ENCODE measurements around the gene ENOSF1. TPM values are rescaled to one million over a fixed set of nuclear protein-coding genes. Genes with fewer than 3 reads are reported as not detected.

Gene ENOSF1
- total RNA-seq, 2 experiments from 2014 or later, result 37.8 to 40.1 TPM

- H3K27ac Mint-ChIP-seq, result no peak overlapping the region
- ChIA-PET POLR2A (no interaction called here), CTCF (no interaction called here)
- peaks cover 79% of the 10 kb centered on the region for H3K36me3 Mint-ChIP-seq (ENCODE audit: low read depth)
- H3K9me3 Mint-ChIP-seq, result no peaks in the 10 kb centered on the region
- H3K27ac ChIP-seq (ENCODE audit: low read depth in 1 of 2, low read length in 2 of 2), result no peak overlapping the region
- TF ChIP-seq, protein P1, sequence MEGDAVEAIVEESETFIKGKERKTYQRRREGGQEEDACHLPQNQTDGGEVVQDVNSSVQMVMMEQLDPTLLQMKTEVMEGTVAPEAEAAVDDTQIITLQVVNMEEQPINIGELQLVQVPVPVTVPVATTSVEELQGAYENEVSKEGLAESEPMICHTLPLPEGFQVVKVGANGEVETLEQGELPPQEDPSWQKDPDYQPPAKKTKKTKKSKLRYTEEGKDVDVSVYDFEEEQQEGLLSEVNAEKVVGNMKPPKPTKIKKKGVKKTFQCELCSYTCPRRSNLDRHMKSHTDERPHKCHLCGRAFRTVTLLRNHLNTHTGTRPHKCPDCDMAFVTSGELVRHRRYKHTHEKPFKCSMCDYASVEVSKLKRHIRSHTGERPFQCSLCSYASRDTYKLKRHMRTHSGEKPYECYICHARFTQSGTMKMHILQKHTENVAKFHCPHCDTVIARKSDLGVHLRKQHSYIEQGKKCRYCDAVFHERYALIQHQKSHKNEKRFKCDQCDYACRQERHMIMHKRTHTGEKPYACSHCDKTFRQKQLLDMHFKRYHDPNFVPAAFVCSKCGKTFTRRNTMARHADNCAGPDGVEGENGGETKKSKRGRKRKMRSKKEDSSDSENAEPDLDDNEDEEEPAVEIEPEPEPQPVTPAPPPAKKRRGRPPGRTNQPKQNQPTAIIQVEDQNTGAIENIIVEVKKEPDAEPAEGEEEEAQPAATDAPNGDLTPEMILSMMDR (IDR thresholded peaks at IDR 0.05), result no peak
- H3K4me1 ChIP-seq (ENCODE audit: insufficient read depth, low read length), result peaks cover 10% of the 10 kb centered on the region
- H3K4me3 Mint-ChIP-seq, result no peak overlapping the region
- DNase-seq, result no peak
- no peaks in the 10 kb centered on the region for H3K9me3 ChIP-seq (ENCODE audit: control insufficient read depth in 1 of 2, insufficient read depth in 1 of 2, low read length in 2 of 2)
- peaks cover 8% of the 10 kb centered on the region for H3K4me1 Mint-ChIP-seq (ENCODE audit: low read depth)
- no peak overlapping the region for H3K4me3 ChIP-seq (ENCODE audit: low read length)
- peaks cover 60% of the 10 kb centered on the region for H3K36me3 ChIP-seq (ENCODE audit: insufficient read depth, low read length)
- intact Hi-C loops (cut with DNase I, micrococcal nuclease), result no loop called here
- ATAC-seq (ENCODE audit: poor library complexity), result no peak
- H3K27me3 ChIP-seq (ENCODE audit: control insufficient read depth in 1 of 2, insufficient read depth in 2 of 2, low read length in 2 of 2), result no peaks in the 10 kb centered on the region
- no peaks in the 10 kb centered on the region for H3K27me3 Mint-ChIP-seq
These were observed 35.3 kb downstream of the ENOSF1 start for GRCh38 chr18:677145-677544.

- peaks cover 6% of the 10 kb centered on the region for H3K4me1 ChIP-seq (ENCODE audit: insufficient read depth, low read length)
- CTCF ChIA-PET, result no interaction called here
- Mint-ChIP-seq H3K27me3 (no peaks in the 10 kb centered on the region), H3K27ac (no peak overlapping the region), H3K9me3 (no peaks in the 10 kb centered on the region), H3K4me3 (no peak overlapping the region), H3K36me3 (ENCODE audit: low read depth) (peaks cover 78% of the 10 kb centered on the region), H3K4me1 (ENCODE audit: low read depth) (peaks cover 4% of the 10 kb centered on the region)
- ATAC-seq (ENCODE audit: poor library complexity), result no peak
- intact Hi-C loops (cut with DNase I, micrococcal nuclease), result no loop called here
- no peak for DNase-seq
- H3K9me3 ChIP-seq (ENCODE audit: control insufficient read depth in 1 of 2, insufficient read depth in 1 of 2, low read length in 2 of 2), result no peaks in the 10 kb centered on the region
- H3K27me3 ChIP-seq (ENCODE audit: control insufficient read depth in 1 of 2, insufficient read depth in 2 of 2, low read length in 2 of 2), result no peaks in the 10 kb centered on the region
- POLR2A ChIA-PET, result no interaction called here
- H3K36me3 ChIP-seq (ENCODE audit: insufficient read depth, low read length), result peaks cover 61% of the 10 kb centered on the region
- no peak overlapping the region for H3K27ac ChIP-seq (ENCODE audit: low read depth in 1 of 2, low read length in 2 of 2)
- TF ChIP-seq, protein P1 (IDR thresholded peaks at IDR 0.05), result no peak
- no peak overlapping the region for H3K4me3 ChIP-seq (ENCODE audit: low read length)
These were observed 35.7 kb downstream of the ENOSF1 start for GRCh38 chr18:676736-677135.

GRCh38 chr18:676069-676468 lies 36.4 kb downstream of the ENOSF1 start:
- no peaks in the 10 kb centered on the region for H3K27me3 ChIP-seq (ENCODE audit: control insufficient read depth in 1 of 2, insufficient read depth in 2 of 2, low read length in 2 of 2)
- Mint-ChIP-seq H3K4me3 (no peak overlapping the region), H3K4me1 (ENCODE audit: low read depth) (no peaks in the 10 kb centered on the region), H3K36me3 (ENCODE audit: low read depth) (peaks cover 78% of the 10 kb centered on the region), H3K27me3 (no peaks in the 10 kb centered on the region), H3K27ac (no peak overlapping the region), H3K9me3 (no peaks in the 10 kb centered on the region)
- TF ChIP-seq, protein P1 (IDR thresholded peaks at IDR 0.05), result no peak
- H3K4me1 ChIP-seq (ENCODE audit: insufficient read depth, low read length), result no peaks in the 10 kb centered on the region
- intact Hi-C loops (cut with DNase I, micrococcal nuclease), result no loop called here
- ATAC-seq (ENCODE audit: poor library complexity) (no peak), DNase-seq (no peak)
- H3K27ac ChIP-seq (ENCODE audit: low read depth in 1 of 2, low read length in 2 of 2), result no peak overlapping the region
- peaks cover 60% of the 10 kb centered on the region for H3K36me3 ChIP-seq (ENCODE audit: insufficient read depth, low read length)
- POLR2A ChIA-PET, result no interaction called here
- no peak overlapping the region for H3K4me3 ChIP-seq (ENCODE audit: low read length)
- H3K9me3 ChIP-seq (ENCODE audit: control insufficient read depth in 1 of 2, insufficient read depth in 1 of 2, low read length in 2 of 2), result no peaks in the 10 kb centered on the region
- CTCF ChIA-PET, result no interaction called here
